K562 (cell line): ENCODE results near the gene PLEKHA6. TPM values are rescaled to one million over a fixed set of nuclear protein-coding genes. Genes with fewer than 3 reads are reported as not detected.

ENCODE experiments used
- ATAC-seq: fragments of 200-7000 bp; cut with Tn5 transposase; 3 replicates; pipeline ENCODE4 v1.9.1; 2020; ENCODE audit warnings: moderate library complexity
- BruUV-seq: library from RNA; stranded (reverse); fragments of 400-500 nt; replicated peaks from 2 replicates; lab custom pipeline; 2021; lab: Mats Ljungman, UMichigan
- CTCF ChIA-PET: fragments of 300-600 bp; formaldehyde crosslinking; extraction: SDS; loops from one replicate; lab custom pipeline; 2021; ENCODE audit warnings: low intra/inter-chr PET ratio; lab: Yijun Ruan, JAX
- POLR2A ChIA-PET: fragments of 300-600, 350-650 bp; sonication (Branson Sonifier 250); formaldehyde crosslinking; extraction: SDS; loops from one replicate; lab custom pipeline; 2021; ENCODE audit warnings: antibody characterized with exemption, inconsistent platforms; lab: Yijun Ruan, JAX
- DNase-seq, 4 experiments: peaks; one replicate each; pipeline versions ENCODE4 v3.0.0 to v3.0.0-alpha.2; 2011 to 2018; ENCODE audit warnings: low spot score in 3 of 4, mixed read lengths in 3 of 4; ENCODE audit errors: extremely low read depth in 1 of 4
- FAIRE-seq: peaks from 2 replicates; lab custom pipeline; 2011; peaks lifted over from hg19 to GRCh38; lab: Jason Lieb, UNC
- H2AFZ ChIP-seq: 2 replicates; pipeline ENCODE4 v1.6.0; 2011; ENCODE audit warnings: low read depth, low read length, control low read depth, inconsistent platforms
- H3K27ac ChIP-seq: fragments of 200-600 bp; 3 replicates; pipeline ENCODE4 v1.8.0; 2011; ENCODE audit warnings: low read depth, mild to moderate bottlenecking, control low read depth, inconsistent platforms, low read length, moderate library complexity, mixed read lengths; ENCODE audit errors: extremely low read depth
- H3K27me3 ChIP-seq, 2 experiments: fragments of 300-600 bp in 1 of 2; 2 replicates in 1 of 2; 3 replicates in 1 of 2; pipeline versions ENCODE4 v1.6.0 to v1.8.0; 2011; ENCODE audit warnings: inconsistent platforms in 2 of 2, low read length in 2 of 2, mild to moderate bottlenecking in 1 of 2, mixed read lengths in 1 of 2, moderate library complexity in 1 of 2; ENCODE audit not compliant: control insufficient read depth in 2 of 2, insufficient read depth in 2 of 2
- H3K36me3 ChIP-seq: fragments of 300-600 bp; 3 replicates; pipeline ENCODE4 v1.8.0; 2011; ENCODE audit warnings: mild to moderate bottlenecking, low read length, inconsistent platforms; ENCODE audit not compliant: control insufficient read depth, insufficient read depth
- H3K4me1 ChIP-seq, 2 experiments: fragments of 200-600 bp in 1 of 2; replicated peaks in 1 of 2; 2 replicates in 1 of 2; 3 replicates in 1 of 2; pipeline versions ENCODE4 v1.5.1 to v1.8.0; 2011; ENCODE audit warnings: inconsistent platforms in 2 of 2, low read length in 2 of 2, mild to moderate bottlenecking in 1 of 2, mixed read lengths in 1 of 2, moderate library complexity in 1 of 2; ENCODE audit not compliant: control insufficient read depth in 2 of 2, insufficient read depth in 2 of 2
- H3K4me2 ChIP-seq: 2 replicates; pipeline ENCODE4 v1.6.1; 2011; ENCODE audit warnings: low read length, control low read depth, inconsistent platforms, mixed read lengths; ENCODE audit not compliant: insufficient read depth
- H3K4me3 ChIP-seq: fragments of 200-600 bp; sonication (generic), shearing (Covaris generic); 2 replicates; pipeline ENCODE4 v1.5.1; 2016; ENCODE audit warnings: control low read depth, inconsistent platforms
- H3K79me2 ChIP-seq: fragments of 200-600 bp; 3 replicates; pipeline ENCODE4 v1.8.0; 2011; ENCODE audit warnings: low read length, inconsistent platforms; ENCODE audit not compliant: control insufficient read depth, insufficient read depth
- H3K9ac ChIP-seq, 2 experiments: 2 replicates each; pipeline versions ENCODE4 v1.6.0 to v1.6.1; 2011; ENCODE audit warnings: low read depth in 2 of 2, low read length in 2 of 2, control low read depth in 1 of 2, inconsistent platforms in 1 of 2, mild to moderate bottlenecking in 1 of 2, mixed read lengths in 1 of 2; ENCODE audit not compliant: insufficient read depth in 1 of 2
- H3K9me1 ChIP-seq: one replicate; pipeline ENCODE4 v1.6.0; 2011; ENCODE audit warnings: inconsistent platforms, mild to moderate bottlenecking, low read length, moderate library complexity; ENCODE audit not compliant: control insufficient read depth, insufficient read depth
- H3K9me3 ChIP-seq: replicated peaks from 2 replicates; pipeline ENCODE4 v1.5.1; 2011; ENCODE audit warnings: low read depth, low read length, inconsistent platforms; ENCODE audit not compliant: control insufficient read depth, insufficient read depth
- H4K20me1 ChIP-seq: replicated peaks from 2 replicates; pipeline ENCODE4 v1.6.1; 2011; ENCODE audit warnings: low read length, inconsistent platforms, mixed read lengths; ENCODE audit not compliant: control insufficient read depth, insufficient read depth
- BCOR ChIP-seq: fragments of 450-650 bp; IDR thresholded peaks from 2 replicates; pipeline ENCODE4 v1.6.1; 2016
- CEBPG ChIP-seq, 3 experiments: fragments of 200-800 bp in 1 of 3; sonication (Bioruptor generic) in 1 of 3; sonication (generic) in 1 of 3; formaldehyde crosslinking in 1 of 3; IDR thresholded peaks in 2 of 3; conservative IDR thresholded peaks in 1 of 3; 2 replicates each; pipeline versions ENCODE4 v1.6.1 to v1.8.0; 2016 to 2022; ENCODE audit warnings: missing compliant biosample characterization in 2 of 3, missing genetic modification characterization in 2 of 3, mild to moderate bottlenecking in 1 of 3, missing genetic modification reagents in 1 of 3
- EZH2 ChIP-seq: IDR thresholded peaks from 2 replicates; pipeline ENCODE4 v1.6.1; 2012; ENCODE audit warnings: low read depth, mild to moderate bottlenecking, inconsistent platforms, low read length, borderline replicate concordance
- FOXA1 ChIP-seq: fragments of 450-650 bp; IDR thresholded peaks from 2 replicates; pipeline ENCODE4 v1.6.1; 2016; ENCODE audit warnings: mild to moderate bottlenecking, borderline replicate concordance
- GATAD2B ChIP-seq: fragments of 450-650 bp; IDR thresholded peaks from 2 replicates; pipeline ENCODE4 v1.6.1; 2017; ENCODE audit warnings: mild to moderate bottlenecking, borderline replicate concordance
- HDAC2 ChIP-seq: fragments of 450-650 bp; IDR thresholded peaks from 2 replicates; pipeline ENCODE4 v1.6.1; 2016; ENCODE audit warnings: mild to moderate bottlenecking
- NCOR1 ChIP-seq: fragments of 450-650 bp; IDR thresholded peaks from 2 replicates; pipeline ENCODE4 v1.6.1; 2016; ENCODE audit warnings: mild to moderate bottlenecking, moderate library complexity
- NONO ChIP-seq, 2 experiments: fragments of 200-400 bp in 1 of 2; fragments of 450-650 bp in 1 of 2; formaldehyde crosslinking in 1 of 2; IDR thresholded peaks; 2 replicates each; pipeline ENCODE4 v1.6.1; 2017; ENCODE audit warnings: low read depth in 2 of 2, mild to moderate bottlenecking in 2 of 2, moderate library complexity in 2 of 2, low read length in 1 of 2
- POLR2G ChIP-seq: fragments of 200-400 bp; formaldehyde crosslinking; IDR thresholded peaks from 2 replicates; pipeline ENCODE4 v1.6.1; 2017; ENCODE audit warnings: low read depth, mild to moderate bottlenecking, antibody characterized with exemption, low read length, moderate library complexity
- POLR2H ChIP-seq: IDR thresholded peaks from 2 replicates; pipeline ENCODE4 v1.6.1; 2016; ENCODE audit warnings: missing genetic modification characterization, low read depth, mild to moderate bottlenecking, control low read depth, missing compliant biosample characterization, moderate library complexity
- RBFOX2 ChIP-seq: fragments of 200-400 bp; formaldehyde crosslinking; IDR thresholded peaks from 2 replicates; pipeline ENCODE4 v1.6.1; 2017; ENCODE audit warnings: low read depth, mild to moderate bottlenecking, low read length, moderate library complexity
- RBM25 ChIP-seq: fragments of 200-400 bp; formaldehyde crosslinking; IDR thresholded peaks from 2 replicates; pipeline ENCODE4 v1.6.1; 2018; ENCODE audit warnings: low read length, low read depth, moderate library complexity; ENCODE audit not compliant: severe bottlenecking
- TAL1 ChIP-seq: fragments of 450-650 bp; IDR thresholded peaks from 2 replicates; pipeline ENCODE4 v1.6.1; 2016; ENCODE audit warnings: mild to moderate bottlenecking
- ZNF668 ChIP-seq: fragments of 250-450 bp; sonication (Bioruptor Pico); IDR thresholded peaks from 2 replicates; pipeline ENCODE4 v1.8.0; 2022; ENCODE audit warnings: mild to moderate bottlenecking, inconsistent platforms
- WGBS: fragments of 100-300 bp; shearing (Covaris generic); methylation state at CpG from one replicate; pipeline ENCODE4 v1.1.6; 2016; ENCODE audit warnings: low coverage, mixed read lengths; ENCODE audit not compliant: insufficient coverage; ENCODE audit errors: missing lambda C conversion rate; 5-methylcytosine and 5-hydroxymethylcytosine counted together
- in situ Hi-C: fragments of 300-500 bp; cut with MboI; formaldehyde crosslinking; loops from 4 replicates; pipeline ENCODE4 v1.15.0; 2018; ENCODE audit warnings: inconsistent platforms, mixed read lengths
- intact Hi-C: fragments of 100-400 bp; cut with micrococcal nuclease; formaldehyde crosslinking; loops from 2 replicates; pipeline ENCODE4 v1.14.2; 2022
- polyA plus RNA-seq, 8 experiments: library from polyadenylated mRNA; depleted of rRNA in 4 of 8; stranded (reverse) in 5 of 8; unstranded in 3 of 8; fragments of >200 nt; fragmentation: Nextera tagmentation in 2 of 8; fragmentation: Illumina TruSeq in 1 of 8; extraction: Ambion mirVana in 2 of 8; extraction: Trizol in 1 of 8; gene quantifications; 2 replicates each; pipeline versions ENCODE4 v1.2.1 to v1.2.3, GENCODE V29; 2011 to 2014; ENCODE audit warnings: inconsistent platforms in 1 of 8, missing spikeins in 1 of 8
- total RNA-seq, 7 experiments: library from RNA; depleted of rRNA in 6 of 7; stranded (reverse); fragments of >200 nt in 6 of 7; fragmentation: Illumina TruSeq in 2 of 7; extraction: Trizol in 2 of 7; gene quantifications; 2 replicates each; pipeline versions ENCODE4 v1.2.1 to v1.2.3, GENCODE V29; 2011 to 2021; ENCODE audit warnings: low replicate concordance in 1 of 7
- TF ChIP-seq, protein P1 (sequence below): fragments of 200-800 bp; sonication (Bioruptor generic); IDR thresholded peaks from 2 replicates; pipeline ENCODE4 v1.6.1; 2017; ENCODE audit warnings: missing genetic modification characterization, missing compliant biosample characterization
- TF ChIP-seq, protein P2 (sequence below): sonication (generic); formaldehyde crosslinking; IDR thresholded peaks from 2 replicates; pipeline ENCODE4 v1.8.1; 2023; ENCODE audit warnings: mild to moderate bottlenecking, missing genetic modification reagents

PLEKHA6 gene
- total and polyA plus RNA-seq, 9 of the 15 experiments (the other 6 are each of a cell fraction or from before 2014, with no cell fraction given): under 0.01 to 0.33 (median 0.01) TPM; not detected in 4

DNA sequence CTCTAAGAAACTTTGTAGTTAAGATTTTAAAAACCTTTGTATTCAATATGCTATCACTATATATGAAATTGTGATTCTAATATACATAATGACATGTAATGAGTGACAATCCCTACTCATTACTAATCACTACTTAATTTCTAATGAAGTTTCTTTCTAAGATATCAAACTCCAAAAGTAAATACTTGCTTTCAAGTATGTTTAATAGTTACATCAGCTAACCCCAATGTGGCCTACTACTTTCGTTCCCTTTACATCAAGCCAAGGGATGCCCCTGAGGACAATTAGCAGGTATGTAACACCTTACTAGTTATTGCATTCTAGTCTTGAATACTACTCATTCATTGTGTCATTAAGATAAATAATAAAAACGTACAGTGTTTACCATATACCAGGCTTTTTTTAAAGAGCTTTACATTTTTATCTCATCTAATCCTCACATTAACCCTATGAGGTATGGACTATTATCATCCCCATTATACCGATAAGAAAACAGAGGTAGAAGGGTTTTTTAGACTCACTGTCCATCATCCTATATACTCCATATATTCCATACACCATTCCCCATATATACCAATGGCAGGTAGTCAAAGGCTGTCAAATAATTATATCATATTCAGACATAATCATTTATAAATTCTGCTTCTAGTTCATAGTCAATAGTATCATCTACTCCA is 47.7 kb upstream of the PLEKHA6 start:
- in situ Hi-C loops: no loop called here
- ATAC-seq: no peak
- no peak overlapping the region for H2AFZ ChIP-seq
- no peak for DNase-seq
- peak overlapping the region; percentile 99 for H3K4me2 ChIP-seq
- peak overlapping the region in 1 of 2 experiments; percentile 95; a peak in 3 of 4 replicates for H3K9ac ChIP-seq
- no peak for FAIRE-seq
- ChIA-PET CTCF (interaction anchor here (0.8 kb wide), 1 partner anchor 24 kb away, joined by 3 read pairs; no protein-coding TSS in a partner anchor), POLR2A (interaction anchor here (0.7 to 5.8 kb wide), 9 partner anchors 9 to 645 kb away, joined by 3 to 87 read pairs (median 3); partner anchors contain the start of gene MDM4)
- no peak overlapping the region; the same call in 2 of the 3 replicates for H3K27ac ChIP-seq
- intact Hi-C loops: no loop called here
- H3K36me3 ChIP-seq: peaks cover 80% of the 10 kb centered on the region
- no peaks in the 10 kb centered on the region for H3K27me3 ChIP-seq
- H3K9me3 ChIP-seq: no peaks in the 10 kb centered on the region
- peaks cover 83% of the 10 kb centered on the region for H3K79me2 ChIP-seq
- H3K4me1 ChIP-seq: peaks cover 4 to 6% of the 10 kb centered on the region in 2 experiments; a peak in 4 of 5 replicates
- WGBS: 0% methylated on average over 3 of the region's 3 CpGs
- peak overlapping the region; percentile 90 for H3K4me3 ChIP-seq
- no TSS peak for BruUV-seq
- H4K20me1 ChIP-seq: peaks cover 57% of the 10 kb centered on the region
- no peaks in the 10 kb centered on the region for H3K9me1 ChIP-seq
- 0 out of 2 replicates have a peak, but pooled peaks have one; percentile 14 for TF ChIP-seq NCOR1
- 0 out of 2 replicates have a peak, but pooled peaks have one; percentile 37 for TF ChIP-seq ZNF668
- TF ChIP-seq CEBPG (CRISPR knock-in tag; IDR thresholded peaks at IDR 0.05): no peak
- 0 out of 4 replicates have a peak, but pooled peaks of 1 of the 2 experiments have one; percentile 18 for TF ChIP-seq CEBPG (tag; conservative IDR thresholded peaks at IDR 0.05 in 1 of 2, IDR thresholded peaks at IDR 0.05 in 1 of 2)
- peak; percentile 14; the same call in 1 of the 2 replicates for TF ChIP-seq POLR2G
- TF ChIP-seq HDAC2: peak; percentile 33; the same call in 1 of the 2 replicates
- TF ChIP-seq BCOR: peak; percentile 90; the same call in 1 of the 2 replicates
- TF ChIP-seq POLR2H (tag): peak; percentile 68; the same call in 1 of the 2 replicates
- 0 out of 2 replicates have a peak, but pooled peaks have one; percentile 3 for TF ChIP-seq RBFOX2
- peak; percentile 86 for TF ChIP-seq RBM25
- no peak for TF ChIP-seq TAL1
- TF ChIP-seq, protein P1, sequence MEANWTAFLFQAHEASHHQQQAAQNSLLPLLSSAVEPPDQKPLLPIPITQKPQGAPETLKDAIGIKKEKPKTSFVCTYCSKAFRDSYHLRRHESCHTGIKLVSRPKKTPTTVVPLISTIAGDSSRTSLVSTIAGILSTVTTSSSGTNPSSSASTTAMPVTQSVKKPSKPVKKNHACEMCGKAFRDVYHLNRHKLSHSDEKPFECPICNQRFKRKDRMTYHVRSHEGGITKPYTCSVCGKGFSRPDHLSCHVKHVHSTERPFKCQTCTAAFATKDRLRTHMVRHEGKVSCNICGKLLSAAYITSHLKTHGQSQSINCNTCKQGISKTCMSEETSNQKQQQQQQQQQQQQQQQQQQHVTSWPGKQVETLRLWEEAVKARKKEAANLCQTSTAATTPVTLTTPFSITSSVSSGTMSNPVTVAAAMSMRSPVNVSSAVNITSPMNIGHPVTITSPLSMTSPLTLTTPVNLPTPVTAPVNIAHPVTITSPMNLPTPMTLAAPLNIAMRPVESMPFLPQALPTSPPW: no peak
- no peak for TF ChIP-seq FOXA1
- TF ChIP-seq, protein P2, sequence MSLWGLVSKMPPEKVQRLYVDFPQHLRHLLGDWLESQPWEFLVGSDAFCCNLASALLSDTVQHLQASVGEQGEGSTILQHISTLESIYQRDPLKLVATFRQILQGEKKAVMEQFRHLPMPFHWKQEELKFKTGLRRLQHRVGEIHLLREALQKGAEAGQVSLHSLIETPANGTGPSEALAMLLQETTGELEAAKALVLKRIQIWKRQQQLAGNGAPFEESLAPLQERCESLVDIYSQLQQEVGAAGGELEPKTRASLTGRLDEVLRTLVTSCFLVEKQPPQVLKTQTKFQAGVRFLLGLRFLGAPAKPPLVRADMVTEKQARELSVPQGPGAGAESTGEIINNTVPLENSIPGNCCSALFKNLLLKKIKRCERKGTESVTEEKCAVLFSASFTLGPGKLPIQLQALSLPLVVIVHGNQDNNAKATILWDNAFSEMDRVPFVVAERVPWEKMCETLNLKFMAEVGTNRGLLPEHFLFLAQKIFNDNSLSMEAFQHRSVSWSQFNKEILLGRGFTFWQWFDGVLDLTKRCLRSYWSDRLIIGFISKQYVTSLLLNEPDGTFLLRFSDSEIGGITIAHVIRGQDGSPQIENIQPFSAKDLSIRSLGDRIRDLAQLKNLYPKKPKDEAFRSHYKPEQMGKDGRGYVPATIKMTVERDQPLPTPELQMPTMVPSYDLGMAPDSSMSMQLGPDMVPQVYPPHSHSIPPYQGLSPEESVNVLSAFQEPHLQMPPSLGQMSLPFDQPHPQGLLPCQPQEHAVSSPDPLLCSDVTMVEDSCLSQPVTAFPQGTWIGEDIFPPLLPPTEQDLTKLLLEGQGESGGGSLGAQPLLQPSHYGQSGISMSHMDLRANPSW: no peak
- TF ChIP-seq EZH2: no peak
- 0 out of 2 replicates have a peak, but pooled peaks have one; percentile 18 for TF ChIP-seq GATAD2B
- TF ChIP-seq NONO (IDR thresholded peaks at IDR 0.05; ENCODE audit: low read depth in 2 of 2, low read length in 1 of 2): no peak
